HG03060 (cell line): Measurements from ENCODE around the gene USH1G.
"Not testable (repeated sequence)": the region's sequence is repeated elsewhere in the genome, so short reads cannot be mapped to it uniquely, and the experiment has no call there.

Experiments
- ATAC-seq: cut with Tn5 transposase; IDR thresholded peaks from one replicate; pipeline ENCODE4 v1.9.1; 2021; ENCODE audit warnings: low read depth, moderate number of reproducible peaks; ENCODE audit not compliant: unreplicated experiment

USH1G gene

GRCh38 chr17:74935585-74936469, 12.8 kb upstream of the USH1G start, which contains the start of gene OTOP3:
Gene OTOP3, plus strand, starts transcription at chr17:74935898. Its CDS starts 24 bp downstream, at chr17:74935922.
- ATAC-seq, result no peak

GRCh38 chr17:74935048-74935447, 12.0 kb upstream of the USH1G start:
- no peak for ATAC-seq

- ATAC-seq, result no peak
These were observed 7.5 kb upstream of the USH1G start for GRCh38 chr17:74930535-74931036.

GRCh38 chr17:74928786-74929185, 5.7 kb upstream of the USH1G start:
- ATAC-seq, result no peak

GRCh38 chr17:74925242-74925641, 2.2 kb upstream of the USH1G start:
- no peak for ATAC-seq

GRCh38 chr17:74924250-74924948, 1.3 kb upstream of the USH1G start, which contains the start of gene OTOP2:
Gene OTOP2, plus strand, starts transcription at chr17:74924273. Its CDS starts 360 bp downstream, at chr17:74924633.
- no peak for ATAC-seq

GRCh38 chr17:74923538-74924249, 639 bp upstream of the USH1G start:
- no peak for ATAC-seq

- no peak for ATAC-seq
These were observed 883 bp downstream of the USH1G start for GRCh38 chr17:74922172-74922571.

GRCh38 chr17:74921769-74922168, 1.3 kb downstream of the USH1G start:
- ATAC-seq, result no peak

GRCh38 chr17:74921026-74921681, 1.9 kb downstream of the USH1G start:
- no peak for ATAC-seq

- no peak for ATAC-seq
These were observed 2.4 kb downstream of the USH1G start for GRCh38 chr17:74920642-74921025.

- ATAC-seq, result no peak
These were observed 2.8 kb downstream of the USH1G start for GRCh38 chr17:74920306-74920620.

- ATAC-seq, result no peak
These were observed 3.4 kb downstream of the USH1G start for GRCh38 chr17:74919440-74920305.

- ATAC-seq, result no peak
These were observed 4.1 kb downstream of the USH1G start for GRCh38 chr17:74918906-74919305.

GRCh38 chr17:74917430-74917829, 5.6 kb downstream of the USH1G start:
- ATAC-seq, result no peak

- no peak for ATAC-seq
These were observed 6.2 kb downstream of the USH1G start for GRCh38 chr17:74916851-74917199.

GRCh38 chr17:74916136-74916850, 6.8 kb downstream of the USH1G start:
- no peak for ATAC-seq

GRCh38 chr17:74911423-74911822, 11.6 kb downstream of the USH1G start:
- not testable (repeated sequence) for ATAC-seq

- ATAC-seq, result not testable (repeated sequence)
These were observed 14.0 kb downstream of the USH1G start for GRCh38 chr17:74909097-74909496.
